Vagina (tissue), 2 donors: ENCODE measurements around the gene ABCA5.

ENCODE experiments used
- POLR2AphosphoS5 ChIP-seq, 2 donors: sonication (generic); formaldehyde crosslinking; IDR thresholded peaks; one replicate each; pipeline ENCODE4 v1.9.0; 2017; ENCODE audit warnings: antibody characterized with exemption in 2 of 2, mild to moderate bottlenecking in 2 of 2, low read depth in 1 of 2; ENCODE audit not compliant: insufficient read depth in 1 of 2
- TF ChIP-seq, protein P1 (sequence below), 3 experiments: fragments of 450-650 bp in 2 of 3; fragments of 200-600 bp in 1 of 3; sonication (generic) in 1 of 3; IDR thresholded peaks; one replicate each; pipeline ENCODE4 v1.5.1; 2017 to 2019; ENCODE audit warnings: antibody characterized with exemption in 3 of 3, mild to moderate bottlenecking in 2 of 3, moderate library complexity in 2 of 3

- TF ChIP-seq, protein P1, sequence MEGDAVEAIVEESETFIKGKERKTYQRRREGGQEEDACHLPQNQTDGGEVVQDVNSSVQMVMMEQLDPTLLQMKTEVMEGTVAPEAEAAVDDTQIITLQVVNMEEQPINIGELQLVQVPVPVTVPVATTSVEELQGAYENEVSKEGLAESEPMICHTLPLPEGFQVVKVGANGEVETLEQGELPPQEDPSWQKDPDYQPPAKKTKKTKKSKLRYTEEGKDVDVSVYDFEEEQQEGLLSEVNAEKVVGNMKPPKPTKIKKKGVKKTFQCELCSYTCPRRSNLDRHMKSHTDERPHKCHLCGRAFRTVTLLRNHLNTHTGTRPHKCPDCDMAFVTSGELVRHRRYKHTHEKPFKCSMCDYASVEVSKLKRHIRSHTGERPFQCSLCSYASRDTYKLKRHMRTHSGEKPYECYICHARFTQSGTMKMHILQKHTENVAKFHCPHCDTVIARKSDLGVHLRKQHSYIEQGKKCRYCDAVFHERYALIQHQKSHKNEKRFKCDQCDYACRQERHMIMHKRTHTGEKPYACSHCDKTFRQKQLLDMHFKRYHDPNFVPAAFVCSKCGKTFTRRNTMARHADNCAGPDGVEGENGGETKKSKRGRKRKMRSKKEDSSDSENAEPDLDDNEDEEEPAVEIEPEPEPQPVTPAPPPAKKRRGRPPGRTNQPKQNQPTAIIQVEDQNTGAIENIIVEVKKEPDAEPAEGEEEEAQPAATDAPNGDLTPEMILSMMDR (IDR thresholded peaks at IDR 0.05): no peak
- no peak for TF ChIP-seq POLR2AphosphoS5 (IDR thresholded peaks at IDR 0.05; ENCODE audit: insufficient read depth in 1 of 2, low read depth in 1 of 2)
Measured at GRCh38 chr17:69268543-69269014, 58.4 kb downstream of the ABCA5 start.
